ENCODE data around the gene KCNAB2. TPM values are rescaled to one million over a fixed set of nuclear protein-coding genes. Genes with fewer than 3 reads are reported as not detected.

KCNAB2 gene
- total RNA-seq = 0.33 and 8.1 TPM in 2 replicates

DNA sequence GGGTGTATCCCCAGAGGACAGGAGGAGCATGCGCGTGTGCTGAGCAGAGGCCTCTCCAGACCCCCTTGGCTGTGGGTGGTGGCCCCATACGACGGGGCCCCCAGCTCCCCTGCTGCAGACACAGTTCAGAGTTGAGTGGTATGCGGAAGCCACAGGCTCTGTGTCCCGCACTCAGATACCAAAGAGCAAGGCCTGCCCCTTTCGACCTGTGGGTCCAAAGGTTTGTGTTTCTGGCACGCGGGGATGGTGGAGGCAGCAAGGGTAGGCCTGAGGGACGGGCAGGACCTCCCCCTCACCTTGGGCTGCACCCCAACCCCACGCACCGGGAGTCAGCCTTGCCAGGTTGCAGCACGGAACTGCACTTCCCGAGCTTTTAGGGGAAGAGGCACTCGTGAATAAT, at the start of gene KCNAB2:
KCNAB2 (plus strand) TSS at position 328 of the 400 bp plus-strand sequence. CDS start 5,649 bp downstream, outside the sequence.

Other genes with a start within 250 kb of the KCNAB2 start
- 7.2 and 9.9 TPM in 2 replicates for gene NPHP4, start 53.5 kb upstream of the KCNAB2 start, total RNA-seq
- under 0.01 TPM in 1 of 2 replicates, not detected in the other for gene CHD5, start 134.4 kb downstream of the KCNAB2 start, total RNA-seq
- gene RPL22, start 153.7 kb downstream of the KCNAB2 start, total RNA-seq = 46.0 and 54.3 TPM in 2 replicates
- 13.7 and 53.5 TPM in 2 replicates for gene RNF207, start 160.2 kb downstream of the KCNAB2 start, total RNA-seq
- 60.3 and 113 TPM in 2 replicates for gene ICMT, start 190.1 kb downstream of the KCNAB2 start, total RNA-seq
- not detected in 2 replicates for gene HES3, start 198.3 kb downstream of the KCNAB2 start, total RNA-seq
- 3.6 and 13.4 TPM in 2 replicates for gene GPR153, start 215.2 kb downstream of the KCNAB2 start, total RNA-seq